Activated CD8-positive, alpha-beta T cell treated with anti-CD3 and anti-CD28 coated beads, Interleukin-2, amount 10 ng/mL, durations not matched to agents 7 days and 5 days (primary cell): ENCODE measurements around the gene NLRP9. TPM values are rescaled to one million over a fixed set of nuclear protein-coding genes. Genes with fewer than 3 reads are reported as not detected.

Experiments
- total RNA-seq, 2 experiments: library from RNA; stranded (reverse); gene quantifications; one replicate each; pipeline ENCODE4 v1.2.3, GENCODE V29; 2021

Gene NLRP9
- total RNA-seq, 2 experiments from 2014 or later, result not detected

Other genes with a start within 250 kb of the NLRP9 start
- gene SSC5D, start 250.0 kb downstream of the NLRP9 start, total RNA-seq, result under 1 TPM; 0.50 to 0.55 TPM
- not detected for gene SBK2, start 201.3 kb downstream of the NLRP9 start, total RNA-seq
- gene SBK3, start 192.9 kb downstream of the NLRP9 start, total RNA-seq, result not detected
- gene ZNF579, start 157.6 kb downstream of the NLRP9 start, total RNA-seq, result 1 to 10 TPM; 5.6 to 6.2 TPM
- 10 to 100 TPM; 13.6 to 13.7 TPM for gene FIZ1, start 138.9 kb downstream of the NLRP9 start, total RNA-seq
- gene ZNF524, start 138.1 kb downstream of the NLRP9 start, total RNA-seq, result 10 to 100 TPM; 21.9 to 25.2 TPM
- 10 to 100 TPM; 14.8 to 15.8 TPM for gene ZNF865, start 132.8 kb downstream of the NLRP9 start, total RNA-seq
- 1 to 10 TPM; 5.2 to 5.3 TPM for gene ZNF784, start 113.8 kb downstream of the NLRP9 start, total RNA-seq
- 10 to 100 TPM; 30.2 to 32.1 TPM for gene ZNF580, start 97.4 kb downstream of the NLRP9 start, total RNA-seq
- gene ZNF581, start 94.8 kb downstream of the NLRP9 start, total RNA-seq, result 10 to 100 TPM; 22.7 to 24.4 TPM
- gene CCDC106, start 90.2 kb downstream of the NLRP9 start, total RNA-seq, result 1 to 10 TPM; 8.7 to 9.4 TPM
- gene U2AF2, start 83.4 kb downstream of the NLRP9 start, total RNA-seq, result 100 to 1,000 TPM; 296 to 321 TPM
- gene EPN1, start 63.2 kb downstream of the NLRP9 start, total RNA-seq, result 10 to 100 TPM; 63.6 to 67.0 TPM
- not detected for gene RFPL4A, start 20.7 kb upstream of the NLRP9 start, total RNA-seq
- not detected for gene RFPL4AL1, start 30.7 kb upstream of the NLRP9 start, total RNA-seq
- not detected for gene NLRP11, start 93.6 kb upstream of the NLRP9 start, total RNA-seq
- gene NLRP4, start 98.1 kb upstream of the NLRP9 start, total RNA-seq, result not detected
- gene NLRP13, start 193.9 kb upstream of the NLRP9 start, total RNA-seq, result not detected
- gene NLRP8, start 209.4 kb upstream of the NLRP9 start, total RNA-seq, result not detected
- gene NLRP5, start 248.4 kb upstream of the NLRP9 start, total RNA-seq, result not detected